ENCODE data around the gene SLC35F3.

The SLC35F3 gene

GRCh38 chr1:233972951-233973635 lies 68.6 kb downstream of the SLC35F3 start:
- no peak for DNase-seq (ENCODE audit: low spot score)

- no peak for DNase-seq (ENCODE audit: low spot score)
Observed at GRCh38 chr1:233975486-233975885, 71.0 kb downstream of the SLC35F3 start.

GRCh38 chr1:233981042-233981675 lies 76.7 kb downstream of the SLC35F3 start:
- DNase-seq (ENCODE audit: low spot score): no peak

GRCh38 chr1:233982827-233983518 lies 78.5 kb downstream of the SLC35F3 start:
- DNase-seq (ENCODE audit: low spot score): no peak

- no peak for DNase-seq (ENCODE audit: low spot score)
Observed at GRCh38 chr1:233983811-233984210, 79.3 kb downstream of the SLC35F3 start.

GRCh38 chr1:233988963-233989696 lies 84.7 kb downstream of the SLC35F3 start:
- no peak for DNase-seq (ENCODE audit: low spot score)

GRCh38 chr1:233990486-233990885 lies 86.0 kb downstream of the SLC35F3 start:
- no peak for DNase-seq (ENCODE audit: low spot score)

GRCh38 chr1:233993651-233994050 lies 89.2 kb downstream of the SLC35F3 start:
- no peak for DNase-seq (ENCODE audit: low spot score)

GRCh38 chr1:233994112-233994511 lies 89.6 kb downstream of the SLC35F3 start:
- no peak for DNase-seq (ENCODE audit: low spot score)

- no peak for DNase-seq (ENCODE audit: low spot score)
Observed at GRCh38 chr1:233998456-233998855, 94.0 kb downstream of the SLC35F3 start.

GRCh38 chr1:233998891-233999290 lies 94.4 kb downstream of the SLC35F3 start:
- no peak for DNase-seq (ENCODE audit: low spot score)

GRCh38 chr1:234000557-234001041 lies 96.1 kb downstream of the SLC35F3 start:
- no peak for DNase-seq (ENCODE audit: low spot score)

- DNase-seq (ENCODE audit: low spot score): no peak
Observed at GRCh38 chr1:234001817-234002216, 97.3 kb downstream of the SLC35F3 start.

GRCh38 chr1:234004591-234004990 lies 100.1 kb downstream of the SLC35F3 start:
- DNase-seq (ENCODE audit: low spot score): no peak

GRCh38 chr1:234007684-234008083 lies 103.2 kb downstream of the SLC35F3 start:
- no peak for DNase-seq (ENCODE audit: low spot score)

- no peak for DNase-seq (ENCODE audit: low spot score)
Observed at GRCh38 chr1:234008591-234008990, 104.1 kb downstream of the SLC35F3 start.

GRCh38 chr1:234009668-234010067 lies 105.2 kb downstream of the SLC35F3 start:
- no peak for DNase-seq (ENCODE audit: low spot score)

GRCh38 chr1:234014208-234014607 lies 109.7 kb downstream of the SLC35F3 start:
- DNase-seq (ENCODE audit: low spot score): no peak

GRCh38 chr1:234018816-234019215 lies 114.3 kb downstream of the SLC35F3 start:
- DNase-seq (ENCODE audit: low spot score): no peak

GRCh38 chr1:234019387-234019786 lies 114.9 kb downstream of the SLC35F3 start:
- no peak for DNase-seq (ENCODE audit: low spot score)

GRCh38 chr1:234022302-234022701 lies 117.8 kb downstream of the SLC35F3 start:
- no peak for DNase-seq (ENCODE audit: low spot score)

GRCh38 chr1:234039603-234040002 lies 135.1 kb downstream of the SLC35F3 start:
- DNase-seq (ENCODE audit: low spot score): no peak
